NCI-H1092 (cell line): ENCODE data around the gene EDC3.
"Not testable (repeated sequence)": the region's sequence is repeated elsewhere in the genome, so short reads cannot be mapped to it uniquely, and the experiment has no call there.

Source experiments
- DNase-seq: peaks from one replicate; lab custom pipeline; 2025; lab: John Stamatoyannopoulos, UW

The EDC3 gene

DNA sequence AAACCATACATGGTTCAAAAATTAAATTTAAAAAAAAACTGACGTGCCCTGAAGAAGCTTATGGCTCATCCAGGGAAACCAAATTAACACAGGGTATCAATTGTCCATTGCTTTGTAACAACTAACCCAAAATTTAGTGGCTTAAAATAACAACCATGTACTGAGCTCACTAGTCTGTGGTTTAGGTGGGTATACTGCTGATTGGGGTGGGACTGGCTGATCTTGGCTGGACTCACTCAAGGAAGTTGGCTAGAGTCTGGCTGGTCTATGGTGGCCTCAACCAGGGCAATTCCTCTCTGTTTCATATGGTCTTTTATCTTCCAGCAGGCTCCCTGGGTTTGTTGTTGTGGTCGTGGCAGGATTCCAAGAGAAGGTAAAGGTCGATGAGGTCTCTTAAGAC, 14.1 kb upstream of the EDC3 start:
- DNase-seq = no peak

DNA sequence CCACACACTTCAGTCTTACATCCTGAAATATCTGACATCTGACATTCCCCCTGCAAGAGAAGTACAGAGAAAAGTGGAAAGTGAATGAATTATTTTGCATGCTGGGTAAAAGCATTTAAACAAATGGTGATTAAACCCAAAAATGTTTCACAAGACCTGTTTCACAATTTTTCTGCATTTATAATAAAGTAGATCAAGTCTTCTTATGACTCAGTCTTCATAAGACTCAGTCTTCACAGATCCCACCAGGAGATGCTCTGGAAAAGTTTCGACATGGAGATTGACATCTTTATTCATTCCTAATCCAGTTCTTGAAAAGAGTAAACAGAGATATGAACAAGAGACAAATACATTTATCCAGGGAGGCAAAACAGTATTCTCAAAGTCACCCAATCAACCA, 13.2 kb upstream of the EDC3 start:
- DNase-seq = no peak

DNA sequence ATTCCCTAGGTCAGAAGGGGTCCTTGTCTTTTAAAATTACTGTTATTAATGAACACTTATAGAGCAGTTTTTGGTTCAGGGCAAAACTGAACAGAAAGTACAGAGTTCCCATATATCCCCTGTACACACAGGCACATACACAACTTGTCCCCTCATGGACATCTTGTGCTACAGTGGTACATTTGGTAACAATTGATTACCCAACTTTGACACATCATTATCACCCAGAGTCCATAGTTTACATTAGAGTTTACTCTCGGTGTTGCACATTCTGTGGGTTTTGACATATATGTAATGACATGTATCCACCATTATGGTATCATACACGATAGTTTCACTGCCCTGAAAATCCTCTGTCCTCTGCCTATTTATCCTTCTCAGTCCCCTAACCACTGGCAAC, 984 bp upstream of the EDC3 start:
- no peak for DNase-seq

DNA sequence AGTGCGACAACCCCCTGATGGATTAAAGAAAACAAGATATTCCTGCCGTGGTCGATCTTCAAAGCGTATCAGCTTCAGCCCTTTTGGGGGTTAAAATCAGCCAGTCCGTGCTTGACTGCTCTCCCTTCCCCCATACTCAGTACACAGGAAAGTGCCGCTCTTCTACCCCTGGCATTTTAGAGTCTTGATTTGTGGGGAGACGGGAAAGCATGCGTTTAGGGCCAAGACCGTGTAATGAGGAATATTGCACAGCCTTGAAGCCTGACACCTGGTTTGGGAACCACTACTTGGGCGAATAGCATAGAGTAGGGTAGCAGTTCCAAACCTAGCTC, 540 bp upstream of the EDC3 start:
- no peak for DNase-seq

DNA sequence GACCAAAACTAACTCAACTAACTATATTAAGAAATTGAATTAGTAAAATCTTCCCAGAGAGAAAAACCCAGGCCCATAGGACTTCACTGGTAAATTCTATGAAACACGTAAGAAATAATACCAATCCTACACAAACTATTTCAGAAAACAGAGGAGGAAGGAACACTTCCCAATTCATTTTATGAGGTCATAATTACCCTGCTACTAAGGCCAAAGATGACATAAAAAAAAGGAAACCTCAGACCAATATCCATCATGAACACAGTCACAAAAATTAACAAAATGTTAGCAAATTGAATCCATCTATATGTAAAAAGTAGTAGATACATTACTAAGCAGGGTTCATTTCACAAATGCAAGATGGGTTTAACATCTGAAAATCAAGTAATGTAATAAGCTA, 3.5 kb downstream of the EDC3 start:
- no peak for DNase-seq

DNA sequence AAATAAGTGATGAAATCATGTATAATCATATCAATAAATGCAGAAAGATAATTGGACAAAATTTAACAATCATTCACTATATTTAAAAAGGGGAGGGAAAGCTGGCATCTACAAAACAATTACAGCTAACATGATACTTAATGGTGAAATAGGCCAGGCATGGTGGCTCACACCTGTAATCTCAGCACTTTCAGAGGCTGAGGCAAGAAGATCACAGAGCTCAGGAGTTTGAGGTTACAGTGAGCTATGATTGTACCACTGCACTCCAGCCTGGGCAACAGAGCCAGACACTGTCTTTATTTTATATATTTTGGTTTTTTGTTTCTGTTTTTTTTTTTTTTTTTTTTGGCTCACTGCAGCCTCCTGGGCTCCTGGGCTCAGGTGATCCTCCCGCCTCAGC, 12.1 kb downstream of the EDC3 start:
- no peak for DNase-seq

DNA sequence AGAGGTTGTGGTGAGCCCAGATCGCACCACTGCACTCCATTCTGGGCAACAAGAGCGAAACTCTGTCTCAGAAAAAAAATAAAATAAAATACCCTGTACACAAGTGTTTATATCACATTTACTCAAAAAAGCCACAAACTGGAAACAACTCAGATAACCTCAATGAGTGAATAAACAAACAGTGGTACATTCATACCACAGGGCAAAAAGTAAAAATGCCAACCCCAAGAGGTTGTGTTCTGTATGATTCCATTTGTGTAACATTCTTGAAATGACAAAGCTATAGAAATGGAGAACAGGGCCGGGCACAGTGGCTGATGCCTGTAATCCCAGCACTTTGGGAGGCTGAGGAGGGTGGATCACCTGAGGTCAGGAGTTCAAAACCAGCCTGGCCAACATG, 12.9 kb downstream of the EDC3 start:
- no peak for DNase-seq

DNA sequence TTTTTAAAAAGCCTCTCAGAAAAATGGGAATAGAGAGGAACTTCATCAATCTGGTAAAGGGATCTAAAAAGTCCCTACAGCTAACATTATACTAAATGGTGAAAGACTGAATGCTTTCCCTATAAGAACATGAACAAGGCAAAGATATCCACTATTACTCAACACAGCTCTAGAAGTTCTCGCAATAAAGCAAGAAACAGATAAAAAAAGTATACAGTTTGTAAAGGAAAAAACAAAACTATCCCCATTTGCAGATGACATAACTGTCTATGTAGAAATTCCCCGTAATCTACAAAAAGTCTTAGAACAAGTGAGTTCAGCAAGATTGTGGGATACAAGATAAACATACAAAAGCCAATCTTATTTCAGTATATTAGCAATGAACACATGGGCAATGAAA, 15.4 kb downstream of the EDC3 start:
- DNase-seq = no peak

DNA sequence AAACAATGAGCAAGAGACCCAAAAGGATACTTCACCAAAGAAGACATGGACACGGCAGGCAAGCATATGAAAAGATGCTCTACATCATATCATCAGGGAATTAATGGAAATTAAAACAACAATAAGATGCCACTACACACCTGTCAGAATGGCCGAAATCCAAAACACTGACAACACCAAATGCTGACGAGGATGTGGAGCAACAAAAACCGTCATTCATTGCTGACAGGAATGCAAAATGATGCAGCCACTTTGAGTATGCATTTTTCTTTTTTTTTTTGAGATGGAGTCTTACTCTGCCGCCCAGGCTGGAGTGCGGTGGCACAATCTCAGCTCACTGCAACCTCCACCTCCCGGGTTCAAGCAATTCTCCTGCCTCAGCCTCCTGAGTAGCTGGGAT, 19.0 kb downstream of the EDC3 start:
- DNase-seq = no peak

DNA sequence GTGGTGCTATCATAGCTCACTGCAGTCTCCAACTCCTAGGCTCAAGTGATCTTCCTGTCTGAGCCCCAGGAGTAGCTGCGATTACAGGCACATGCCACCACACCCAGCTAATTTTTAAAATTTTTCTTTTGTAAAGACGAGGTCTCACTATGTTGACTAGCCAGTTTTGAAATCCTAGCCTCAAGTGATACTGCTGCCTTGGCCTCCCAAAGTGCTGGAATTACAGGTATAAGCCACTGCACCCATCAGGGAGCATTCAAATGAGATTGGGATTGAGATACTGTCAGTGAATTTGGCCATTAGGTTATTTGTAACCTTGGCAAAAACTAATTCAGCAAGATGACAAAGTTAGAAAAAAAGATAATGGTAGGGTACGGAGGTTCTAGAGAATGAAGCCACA, 21.7 kb downstream of the EDC3 start:
- no peak for DNase-seq

DNA sequence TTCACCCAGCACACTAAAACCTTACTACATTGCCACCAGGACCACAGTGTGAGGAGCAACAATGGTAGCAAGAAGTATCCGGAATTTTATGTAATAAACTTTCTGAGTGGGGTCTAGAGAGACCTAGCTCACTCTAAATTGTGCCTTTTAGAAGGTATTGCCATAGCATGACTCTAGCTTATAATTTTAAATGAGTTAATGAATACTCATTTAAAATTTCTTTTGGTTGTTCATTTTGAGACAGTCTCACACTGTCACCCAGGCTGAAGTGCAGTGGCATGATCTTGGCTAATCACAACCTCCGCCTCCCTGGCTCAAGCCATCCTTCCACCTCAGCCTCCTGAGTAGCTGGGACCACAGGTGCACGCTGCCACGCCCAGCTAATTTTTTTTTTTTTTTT, 26.2 kb downstream of the EDC3 start:
- DNase-seq = no peak

DNA sequence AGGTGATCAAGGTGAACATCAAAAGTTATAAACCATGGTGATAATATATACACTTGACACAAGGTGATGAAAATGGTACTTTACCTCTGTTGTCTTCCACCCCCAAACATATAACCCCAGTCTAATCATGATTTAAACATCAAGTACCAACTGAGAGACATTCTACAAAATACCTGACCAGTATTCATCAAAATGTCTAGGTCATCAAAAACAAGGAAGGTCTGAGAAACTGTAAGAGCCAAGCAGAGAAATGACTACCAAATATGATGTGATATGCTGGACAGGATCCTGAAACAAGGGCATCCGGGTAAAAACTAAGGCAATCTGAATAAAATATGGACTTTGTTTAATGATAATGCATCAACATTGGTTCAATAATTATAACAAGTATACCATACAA, 27.8 kb downstream of the EDC3 start:
- DNase-seq = no peak

DNA sequence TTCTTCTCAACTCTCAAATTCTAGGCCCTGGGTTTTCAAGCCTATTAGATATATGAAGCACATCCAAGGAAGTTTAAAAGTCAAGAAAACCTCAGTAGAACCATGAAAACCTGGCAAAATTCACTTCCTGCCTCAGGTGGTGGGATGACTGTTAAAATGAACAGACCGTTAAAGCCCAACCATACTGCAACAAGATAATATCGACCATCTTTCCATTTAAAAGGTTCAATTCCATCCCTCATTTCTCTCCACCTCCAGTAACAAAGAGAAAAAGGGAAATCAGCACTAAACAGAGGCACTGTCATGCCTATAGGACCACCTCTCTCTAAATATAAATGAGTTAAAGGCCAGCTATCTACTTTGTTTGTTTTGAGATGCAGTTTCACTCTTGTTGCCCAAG, 31.2 kb downstream of the EDC3 start:
- no peak for DNase-seq

DNA sequence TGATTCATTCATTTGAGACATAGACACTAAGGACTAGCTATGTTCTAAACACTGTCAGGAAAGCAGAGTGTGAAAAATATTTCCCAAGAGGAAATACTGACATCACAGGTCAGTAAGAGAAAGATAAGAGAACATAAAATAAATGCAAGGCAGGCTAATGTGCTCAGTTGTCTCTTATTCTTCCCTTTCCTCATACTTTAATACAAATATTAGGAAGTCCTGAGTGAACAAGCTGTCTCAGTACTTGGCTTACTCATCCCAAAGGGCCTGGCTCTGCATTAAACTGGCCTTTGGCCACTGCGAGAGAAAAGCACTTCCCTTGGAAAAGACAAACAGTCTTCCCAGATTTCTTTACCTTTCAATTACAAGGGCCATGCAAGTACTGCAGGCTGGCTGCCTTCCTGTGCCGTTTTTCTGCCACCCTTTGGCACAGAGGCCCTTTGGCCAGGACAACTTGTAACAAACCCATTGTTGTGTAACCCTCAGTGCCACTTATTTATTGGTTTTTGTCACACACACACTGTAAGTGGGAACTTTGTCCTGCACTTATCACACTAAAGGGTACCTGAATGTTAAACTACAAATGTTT, 31.7 kb downstream of the EDC3 start:
- DNase-seq = no peak

DNA sequence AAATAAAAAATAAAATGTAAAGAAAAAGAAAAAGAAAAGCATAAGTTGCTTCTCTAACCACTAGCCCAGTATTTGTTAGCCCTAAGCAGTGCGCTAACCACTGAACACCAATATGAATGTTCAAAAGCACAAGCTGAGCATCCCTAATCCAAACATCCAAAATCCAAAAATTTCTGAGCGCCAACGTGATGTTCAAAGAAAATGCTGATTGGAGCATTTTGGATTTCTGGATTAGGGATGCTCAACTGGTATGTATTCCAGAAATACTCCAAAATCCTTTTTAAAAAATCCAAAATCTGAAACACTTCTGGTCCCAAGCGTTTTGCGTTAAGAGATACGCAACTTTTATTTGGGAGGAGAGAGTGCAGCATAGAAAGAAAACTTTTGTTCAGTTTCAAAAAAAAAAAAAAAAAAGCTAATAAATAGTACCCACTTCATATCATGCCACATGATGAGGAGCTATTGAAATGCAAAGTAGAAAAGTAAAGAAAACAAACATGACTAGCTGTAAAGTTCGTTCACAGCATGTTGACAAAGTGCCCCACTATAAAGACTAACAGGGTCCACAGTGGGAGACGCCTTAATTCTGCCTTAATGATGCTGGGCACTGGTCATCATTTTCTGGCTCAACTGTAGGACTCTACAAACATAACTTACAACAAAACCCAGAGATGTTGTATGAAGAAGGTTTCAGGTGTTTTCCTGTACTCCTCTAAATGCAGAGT, 32.4 kb downstream of the EDC3 start:
- no peak for DNase-seq

DNA sequence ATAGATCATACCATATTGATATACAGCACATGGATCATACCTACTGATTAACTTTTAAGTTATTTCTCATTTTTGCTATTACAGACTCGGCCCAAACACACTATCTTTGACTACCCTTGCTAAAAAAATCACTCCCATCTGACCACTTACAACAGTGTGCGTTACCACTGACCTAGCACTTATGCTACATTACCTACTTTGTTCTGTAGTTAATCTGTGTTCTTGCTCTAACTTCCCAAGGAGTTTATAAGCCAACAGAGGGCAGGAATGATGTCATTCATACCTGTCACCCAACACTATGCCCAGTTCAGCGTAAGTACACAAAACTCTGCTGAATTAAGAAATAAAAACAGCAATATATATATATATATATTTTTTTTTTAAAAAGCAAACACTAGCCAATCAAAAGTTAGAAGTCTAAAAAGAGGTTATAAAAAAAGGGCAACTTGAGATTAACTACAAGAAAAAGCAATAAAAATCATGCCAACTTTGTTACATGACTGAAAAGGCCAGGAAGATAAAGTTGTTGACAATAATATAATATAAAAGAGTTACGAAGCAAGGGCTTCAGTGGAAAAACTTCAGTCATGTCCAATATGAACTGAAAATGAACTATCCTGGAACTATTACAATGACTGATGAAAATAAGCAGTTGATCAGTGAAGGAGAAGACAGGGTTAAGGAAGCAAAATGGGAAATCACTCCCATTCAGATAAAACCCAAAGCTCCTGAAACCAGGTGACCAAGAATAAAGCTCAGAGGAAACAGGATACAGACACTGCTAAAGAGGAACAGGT, 33.6 kb downstream of the EDC3 start:
- no peak for DNase-seq

DNA sequence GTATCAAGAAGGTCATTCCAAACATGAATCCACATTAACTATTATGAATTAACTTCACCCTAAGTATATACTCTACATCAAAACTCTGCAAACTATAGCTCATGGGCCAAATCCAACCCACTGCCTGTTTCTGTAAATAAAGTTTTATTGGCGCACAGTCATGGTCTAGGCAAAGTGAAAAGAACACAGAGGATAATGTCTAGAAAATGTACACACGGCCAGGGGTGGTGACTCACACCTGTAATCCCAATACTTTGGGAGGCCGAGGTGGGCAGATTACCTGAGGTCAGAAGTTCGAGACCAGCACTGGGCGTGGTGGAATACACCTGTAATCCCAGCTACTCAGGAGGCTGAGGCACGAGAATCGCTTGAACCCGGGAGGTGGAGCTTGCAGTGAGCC, 34.5 kb downstream of the EDC3 start:
- DNase-seq = not testable (repeated sequence)

DNA sequence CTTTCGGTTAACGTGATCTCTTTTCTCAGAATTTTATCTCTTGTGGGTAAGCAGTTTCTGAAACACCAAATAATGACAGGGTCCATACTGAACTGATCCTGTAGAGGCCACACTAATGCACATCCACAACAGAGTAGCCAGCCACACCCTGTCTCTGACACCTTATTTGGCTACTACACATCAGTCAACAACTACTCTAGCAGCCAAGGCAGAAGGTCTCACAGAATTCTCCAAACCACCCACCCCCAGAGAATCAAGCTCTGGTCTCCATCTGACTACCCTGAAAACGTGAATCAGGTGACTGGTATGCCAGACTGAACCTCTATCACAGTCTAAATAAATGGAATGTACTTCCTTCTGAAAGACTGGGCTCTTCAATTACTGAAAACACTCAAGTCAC, 38.0 kb downstream of the EDC3 start:
- DNase-seq = no peak

DNA sequence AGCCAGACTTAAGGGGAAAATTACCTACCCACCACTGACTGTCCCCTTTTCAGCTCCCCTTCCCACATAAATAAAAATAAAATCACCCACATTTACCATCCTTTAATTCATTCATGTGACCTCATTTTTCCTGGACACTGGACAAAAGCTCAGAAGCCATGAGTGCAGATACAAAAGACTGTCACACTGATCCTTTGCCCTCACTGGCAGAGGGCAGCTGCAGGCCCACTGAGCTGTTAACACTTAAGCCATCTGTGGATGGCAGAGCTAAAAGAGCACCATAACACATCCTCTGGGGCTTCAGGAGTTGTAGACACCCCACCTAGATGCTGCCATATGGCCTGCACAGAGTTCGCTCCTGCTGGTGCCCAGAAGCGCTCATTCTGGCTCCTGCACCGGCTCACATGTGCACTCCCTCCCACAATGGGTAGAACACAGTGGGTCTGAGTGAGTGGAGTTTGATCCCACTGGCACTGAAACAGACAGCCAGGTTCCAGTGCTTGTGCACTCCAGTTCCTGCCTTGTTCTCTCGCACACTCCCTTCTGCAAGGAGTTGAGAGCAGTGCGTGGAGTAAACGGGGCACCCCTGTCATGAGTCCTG, 38.8 kb downstream of the EDC3 start:
- no peak for DNase-seq

DNA sequence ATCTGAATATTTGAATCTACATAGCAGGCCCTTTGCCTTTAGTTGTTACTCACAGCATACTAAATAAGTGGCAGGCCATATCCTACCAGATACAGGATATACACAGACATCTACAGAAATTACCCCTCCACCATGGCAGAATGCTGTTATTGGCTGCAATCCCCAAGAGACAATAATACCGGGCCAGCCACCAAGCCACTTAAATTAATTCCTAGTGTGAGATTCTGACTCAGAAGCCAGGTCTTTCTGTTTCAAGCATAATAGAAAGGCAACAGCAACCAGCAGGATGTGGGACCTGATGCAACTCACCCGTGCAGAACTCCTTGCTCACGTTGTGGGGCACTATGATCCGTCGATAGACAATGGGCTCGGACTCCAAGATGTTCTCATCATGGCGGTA, 40.4 kb downstream of the EDC3 start:
- no peak for DNase-seq

DNA sequence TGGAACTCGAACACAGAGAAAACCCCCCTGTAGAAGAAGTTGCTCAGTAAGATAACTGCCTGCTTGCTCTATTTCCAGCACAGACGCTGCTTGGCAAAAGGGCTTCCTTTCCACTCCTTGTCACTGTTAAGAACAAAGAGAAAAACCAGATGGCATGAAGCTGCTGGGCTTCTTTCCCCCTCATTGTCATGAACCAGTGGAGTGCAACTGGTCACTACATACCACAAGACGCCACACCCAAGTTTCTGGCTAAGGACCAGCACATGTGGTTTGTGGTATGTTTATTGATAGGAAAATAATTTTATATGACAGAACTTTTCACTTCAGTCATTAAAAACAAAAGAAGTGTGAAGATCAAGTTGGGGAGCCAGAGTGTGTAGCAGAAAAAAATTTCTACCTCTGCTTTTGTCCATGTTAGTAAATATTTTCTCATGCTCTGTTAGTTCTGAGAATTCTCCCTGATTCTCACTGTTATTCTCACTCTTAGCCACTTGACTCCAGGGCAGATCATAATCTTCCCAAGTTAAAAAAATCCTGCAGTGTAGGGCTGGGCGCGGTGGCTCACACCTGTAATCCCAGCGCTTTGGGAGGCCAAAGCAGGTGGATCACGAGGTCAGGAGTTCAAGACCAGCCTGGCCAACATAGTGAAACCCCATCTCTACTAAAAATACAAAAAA, 42.3 kb downstream of the EDC3 start:
- DNase-seq = no peak

DNA sequence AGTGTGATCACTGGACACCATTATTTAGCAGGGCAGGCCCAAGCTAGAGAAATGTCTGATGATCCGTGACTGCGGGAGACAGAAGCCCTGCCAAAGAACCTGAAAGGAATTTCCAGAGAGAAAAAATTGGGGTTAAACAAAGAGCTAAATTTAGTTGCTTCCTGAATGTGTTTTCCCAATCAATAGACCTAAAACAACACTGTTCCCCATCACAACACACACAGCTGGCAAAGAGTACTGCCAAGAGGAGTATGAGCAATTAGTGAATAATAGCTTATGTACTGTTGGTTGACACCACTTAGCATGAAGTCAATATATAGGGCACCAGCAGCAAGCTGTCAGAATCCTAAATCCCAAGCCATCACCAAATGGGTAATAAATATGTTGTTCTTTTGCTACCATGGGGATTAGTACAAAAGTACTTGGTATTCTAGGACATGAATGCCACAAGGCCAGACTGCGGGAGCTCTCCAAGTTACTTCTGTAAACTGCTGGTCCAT, 44.5 kb downstream of the EDC3 start:
- DNase-seq = no peak
